Right ventricle myocardium inferior (tissue), 1 donor: ENCODE results near the gene HNF1A. TPM values are rescaled to one million over a fixed set of nuclear protein-coding genes. Genes with fewer than 3 reads are reported as not detected.

Experiments
- ATAC-seq: fragments of 200-7000 bp; cut with Tn5 transposase; one replicate; pipeline ENCODE4 v1.9.1; 2020; ENCODE audit warnings: mild to moderate bottlenecking, moderate library complexity
- DNase-seq: peaks from one replicate; pipeline ENCODE4 v3.0.0; 2021; ENCODE audit errors: missing footprints
- intact Hi-C: fragments of 100-400 bp; cut with DNase I; formaldehyde crosslinking; loops from one replicate; pipeline ENCODE4 v1.11.0; 2022
- total RNA-seq: library from RNA; stranded (reverse); fragmentation: NEBNext Ultra II Directional; extraction: Animal tissue kit (Norgen Biotek cat#: 25700); gene quantifications from one replicate; pipeline ENCODE4 v1.2.1, GENCODE V29; 2021
- donor health status: DM: no; HTN: yes; CAD: no; lungs with severe emphysema.

Gene HNF1A
- total RNA-seq, 1 donor from 2014 or later: not detected

GRCh38 chr12:120950807-120951206 is 27.5 kb upstream of the HNF1A start:
- DNase-seq (no peak), ATAC-seq (no peak)
- intact Hi-C loops: no loop called here

DNA sequence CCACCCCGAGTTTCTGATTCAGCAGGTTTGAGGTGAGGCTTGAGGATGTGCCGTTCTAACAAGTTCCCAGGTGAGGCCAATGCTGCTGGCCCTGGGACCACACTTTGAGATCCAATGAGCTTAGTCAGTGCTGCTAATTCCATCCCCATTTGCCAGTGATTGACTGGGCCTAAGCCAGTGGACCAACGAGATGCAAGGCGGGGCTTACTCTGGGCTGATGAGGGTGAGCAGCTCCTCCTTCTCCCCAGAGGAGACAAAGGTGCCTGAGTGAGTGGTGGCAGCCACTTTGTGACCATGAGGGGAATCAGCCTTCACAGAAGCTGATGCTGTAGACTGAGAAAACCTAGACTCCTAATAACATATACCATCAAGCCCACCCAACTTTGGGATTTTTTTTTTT is 23.1 kb upstream of the HNF1A start:
- intact Hi-C loops: no loop called here
- DNase-seq (no peak), ATAC-seq (no peak)

GRCh38 chr12:120956579-120957300 is 21.6 kb upstream of the HNF1A start:
- intact Hi-C loops: no loop called here
- DNase-seq (no peak), ATAC-seq (no peak)

- intact Hi-C loops: no loop called here
- no peak for ATAC-seq
- no peak for DNase-seq
These were observed 19.0 kb upstream of the HNF1A start for GRCh38 chr12:120959111-120959878.

DNA sequence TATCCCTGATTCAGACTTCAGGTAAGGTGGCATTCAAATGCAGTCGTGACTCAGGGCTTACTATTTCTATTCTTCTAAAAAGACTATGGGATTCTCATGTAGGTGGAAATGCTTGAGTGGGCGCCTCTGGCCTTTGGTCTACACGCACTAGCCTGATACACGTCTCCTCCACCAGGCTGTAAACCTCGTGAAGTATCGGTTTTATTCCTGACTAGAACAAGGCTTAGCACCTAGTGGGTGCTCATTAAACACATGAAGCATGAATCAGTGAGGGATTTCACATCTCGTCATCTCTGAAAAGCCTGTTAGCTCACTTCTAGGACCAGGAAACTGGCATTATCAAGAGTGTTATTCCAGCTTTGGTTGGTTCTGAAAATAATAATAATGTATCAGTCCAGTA is 17.7 kb upstream of the HNF1A start:
- ATAC-seq: no peak
- DNase-seq: no peak
- intact Hi-C loops: no loop called here

DNA sequence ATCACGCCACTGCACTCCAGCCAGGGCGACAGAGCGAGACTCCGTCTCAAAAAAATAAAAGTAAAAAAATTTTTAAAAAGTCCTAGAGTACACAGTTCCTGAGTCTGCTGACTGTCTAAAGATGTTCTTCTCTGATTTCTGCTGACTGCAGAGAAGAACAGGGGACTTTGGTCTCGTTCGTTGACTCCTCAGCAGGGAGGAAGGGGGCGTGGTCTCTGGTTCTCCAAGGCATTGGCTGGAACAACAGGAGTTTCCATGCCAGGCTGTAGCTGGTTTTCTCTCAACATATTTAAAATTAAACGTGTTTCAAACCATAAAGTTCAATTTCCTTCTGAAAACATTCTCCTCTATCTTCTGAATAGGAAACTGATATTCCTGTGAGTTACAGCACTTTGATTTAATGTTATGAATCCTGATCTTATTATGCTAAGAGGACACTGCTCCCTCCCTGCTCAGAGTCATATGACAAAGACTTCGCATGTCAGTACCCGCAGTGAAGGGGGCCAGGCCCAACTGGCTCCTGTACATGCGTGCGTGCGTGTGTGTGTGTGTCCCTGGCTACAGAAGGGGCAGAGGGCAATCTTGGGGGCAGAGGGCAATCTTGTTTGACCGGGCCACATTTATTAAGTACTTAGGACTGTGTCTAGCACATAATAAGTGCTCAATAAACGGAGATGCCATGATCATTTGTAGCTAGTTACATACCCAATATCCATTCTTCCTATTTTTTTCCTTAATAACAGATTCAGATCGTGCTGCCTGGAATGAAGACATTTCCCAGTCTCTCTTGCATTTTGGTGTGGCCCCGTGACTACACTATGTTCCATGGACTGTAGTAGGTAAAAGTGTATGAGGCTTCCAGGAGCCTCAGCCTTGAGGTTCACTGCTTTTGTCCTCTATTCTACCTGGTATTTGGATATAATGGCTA is 16.5 kb upstream of the HNF1A start:
- intact Hi-C loops: no loop called here
- ATAC-seq (no peak), DNase-seq (no peak)

DNA sequence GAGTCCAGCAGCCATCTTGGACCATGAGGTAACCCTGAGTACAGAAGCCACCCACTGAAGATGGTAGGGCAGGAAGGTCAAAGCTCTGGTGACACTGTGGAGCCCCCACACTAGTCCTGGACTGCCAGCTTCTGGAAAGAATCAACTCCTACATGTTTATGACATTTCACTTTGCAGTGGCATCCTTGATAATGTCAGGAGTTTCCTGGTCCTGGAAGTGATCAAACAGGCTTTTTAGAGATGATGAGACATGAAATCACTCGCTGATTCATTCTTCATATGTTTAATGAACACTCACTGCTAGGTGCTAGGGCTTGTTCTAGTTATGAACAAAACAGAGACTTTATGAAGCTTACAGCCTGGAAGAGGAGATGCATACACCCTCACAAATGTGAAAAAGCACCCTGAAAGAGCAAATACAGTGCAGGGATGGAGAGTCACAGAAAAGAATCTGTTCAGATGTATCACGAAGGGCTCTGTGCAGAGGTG is 15.8 kb upstream of the HNF1A start:
- ATAC-seq: no peak
- intact Hi-C loops: no loop called here
- DNase-seq: no peak

DNA sequence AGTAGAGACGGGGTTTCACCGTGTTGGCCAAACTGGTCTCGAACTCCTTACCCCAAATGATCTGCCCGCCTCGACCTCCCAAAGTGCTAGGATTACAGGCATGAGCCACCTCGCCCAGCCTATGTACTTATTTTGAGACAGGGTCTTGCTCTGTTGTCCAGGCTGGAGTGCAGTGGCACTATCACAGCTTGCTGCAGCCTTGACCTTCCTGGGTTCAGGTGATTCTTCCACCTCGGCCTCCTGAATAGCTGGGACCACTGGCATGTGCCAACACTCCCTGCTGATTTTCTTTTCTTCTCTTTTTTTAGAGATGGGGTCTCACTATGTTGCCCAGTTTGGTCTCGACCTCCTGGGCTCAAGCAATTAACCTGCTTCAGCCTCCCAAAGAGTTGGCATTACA is 14.0 kb upstream of the HNF1A start:
- no peak for ATAC-seq
- DNase-seq: no peak
- intact Hi-C loops: no loop called here

DNA sequence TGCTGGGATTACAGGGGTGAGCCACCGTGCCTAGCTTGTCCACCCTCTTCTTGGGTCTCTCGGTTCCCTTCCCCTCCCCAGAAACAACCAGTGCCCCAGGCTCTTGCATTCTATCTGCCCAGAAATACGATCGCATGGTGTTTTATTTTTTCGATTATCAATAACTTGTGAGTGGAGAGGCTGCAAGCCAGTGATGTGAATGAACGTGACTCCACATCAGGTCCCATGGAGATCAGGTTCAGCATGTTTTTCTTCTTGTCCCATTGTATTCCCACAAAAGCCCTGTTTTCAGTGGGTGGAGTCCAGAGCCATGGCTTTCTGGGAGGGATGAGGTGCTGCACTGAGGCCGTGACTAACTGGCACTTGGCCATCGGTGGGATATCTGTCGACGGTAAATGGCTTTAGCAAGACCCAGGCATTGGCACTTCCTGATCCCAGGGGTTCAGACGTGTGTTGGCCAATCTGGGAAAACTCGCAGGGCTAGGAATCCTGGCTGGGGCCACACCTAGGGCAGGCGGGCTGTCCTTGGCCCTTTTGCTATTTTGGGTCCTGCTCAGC is 12.7 kb upstream of the HNF1A start:
- intact Hi-C loops: no loop called here
- DNase-seq (no peak), ATAC-seq (no peak)

GRCh38 chr12:120970310-120970709 is 8.0 kb upstream of the HNF1A start:
- no peak for ATAC-seq
- intact Hi-C loops: loop anchor here (5.0 to 10.0 kb wide), 2 partner anchors 216 to 323 kb away; no protein-coding TSS in a partner anchor
- DNase-seq: no peak

GRCh38 chr12:120971299-120972180 is 6.8 kb upstream of the HNF1A start:
- DNase-seq (no peak), ATAC-seq (peak; percentile 72)
- intact Hi-C loops: loop anchor here (2.0 to 10.0 kb wide), 3 partner anchors 217 to 389 kb away; no protein-coding TSS in a partner anchor

DNA sequence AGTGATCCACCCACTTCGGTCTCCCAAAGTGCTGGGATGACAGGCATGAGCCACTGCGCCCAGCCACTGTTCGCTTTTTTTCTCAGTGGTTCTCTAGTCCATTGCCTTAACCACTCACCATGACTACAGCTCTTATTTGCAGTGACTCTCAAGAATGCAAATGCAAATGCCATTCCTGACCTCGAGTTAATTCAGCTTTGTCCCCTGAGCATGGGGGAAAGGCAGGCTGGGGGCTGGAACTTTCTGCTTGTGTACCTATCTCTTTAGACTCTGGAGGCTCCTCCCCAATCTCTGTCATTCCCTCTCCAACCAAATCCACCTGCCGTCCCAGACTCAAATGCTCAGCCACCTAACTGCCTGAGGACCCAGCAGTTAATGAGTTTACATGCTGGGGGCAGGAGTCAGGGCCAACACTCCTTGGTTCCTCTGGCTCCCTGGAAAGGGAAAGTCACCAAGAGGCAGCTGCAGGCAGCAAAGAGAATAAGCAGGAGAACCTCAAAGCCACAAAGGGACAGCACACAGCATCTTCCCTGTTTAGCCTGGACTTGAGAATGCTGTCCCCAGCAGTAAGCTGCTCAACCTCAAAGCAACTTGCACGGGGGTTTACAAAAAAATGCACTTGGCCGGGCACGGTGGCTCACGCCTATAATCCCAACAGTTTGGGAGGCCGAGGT is 5.3 kb upstream of the HNF1A start:
- intact Hi-C loops: loop anchor here (2.0 to 10.0 kb wide), 3 partner anchors 218 to 390 kb away; no protein-coding TSS in a partner anchor
- no peak for ATAC-seq
- no peak for DNase-seq

- ATAC-seq (no peak), DNase-seq (no peak)
- intact Hi-C loops: loop anchor here (10.0 kb wide), 1 partner anchor 223 kb away; no protein-coding TSS in a partner anchor
These were observed 630 bp upstream of the HNF1A start for GRCh38 chr12:120977531-120978295.

- no peak for DNase-seq
- ATAC-seq: no peak
- intact Hi-C loops: loop anchor here (10.0 kb wide), 1 partner anchor 225 kb away; no protein-coding TSS in a partner anchor
These were observed 998 bp downstream of the HNF1A start for GRCh38 chr12:120979220-120979861.

- ATAC-seq (peak; percentile 16), DNase-seq (no peak)
- intact Hi-C loops: loop anchor here (10.0 kb wide), 1 partner anchor 225 kb away; no protein-coding TSS in a partner anchor
These were observed 1.7 kb downstream of the HNF1A start for GRCh38 chr12:120979862-120980696.
